NCI-H2029 treated with DMSO at 0.1 percent for 48 hours (cell line): ENCODE measurements around the gene NUP98.
"Not testable (repeated sequence)": the region's sequence is repeated elsewhere in the genome, so short reads cannot be mapped to it uniquely, and the experiment has no call there.

Experiments
- DNase-seq: peaks from one replicate; lab custom pipeline; 2025; lab: John Stamatoyannopoulos, UW

Gene NUP98

DNA sequence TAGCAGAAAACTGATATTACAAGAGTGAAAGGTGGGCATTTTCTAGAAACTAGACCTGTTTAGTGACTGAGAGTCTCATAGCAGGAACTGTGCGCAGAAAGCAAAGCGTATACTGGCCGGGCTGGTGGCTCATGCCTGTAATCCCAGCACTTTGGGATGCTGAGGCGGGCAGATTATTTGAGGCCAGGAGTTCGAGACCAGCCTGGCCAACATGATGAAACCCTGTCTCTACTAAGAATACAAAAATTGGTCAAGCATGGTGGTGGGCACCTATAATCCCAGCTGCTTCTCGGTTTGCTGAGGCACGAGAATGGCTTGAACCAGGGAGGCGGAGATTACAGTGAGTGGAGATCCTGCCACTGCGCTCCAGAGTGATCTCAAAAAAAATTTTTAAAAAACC is 1.8 kb upstream of the NUP98 start:
- no peak for DNase-seq

DNA sequence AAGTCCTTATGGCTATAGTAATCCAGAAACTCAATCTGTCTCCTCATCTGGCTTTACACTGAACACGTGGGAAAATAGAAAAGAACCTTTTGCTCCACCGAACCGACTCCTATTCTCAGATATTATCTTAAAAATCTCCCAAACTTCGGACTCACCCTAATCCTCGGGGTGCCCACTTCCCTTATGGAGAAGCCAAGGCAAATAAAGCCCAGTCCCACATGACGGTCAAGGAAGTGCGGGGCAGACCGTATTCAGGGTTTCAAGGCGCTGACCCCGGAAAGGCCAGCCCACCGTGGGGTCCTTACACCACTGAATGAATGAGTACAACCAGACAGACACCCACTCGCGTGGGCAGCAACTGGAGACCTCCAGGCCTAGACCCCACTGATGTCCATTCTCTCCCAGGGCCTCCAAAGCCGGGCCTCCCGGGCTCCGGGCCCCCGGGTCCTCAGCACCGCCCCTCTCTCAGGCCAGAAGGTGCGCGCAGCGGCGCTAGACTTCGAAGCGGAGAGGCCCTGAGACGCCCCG is 489 bp downstream of the NUP98 start:
- DNase-seq, result no peak

GRCh38 chr11:3796346-3796745 is 1.0 kb downstream of the NUP98 start:
- no peak for DNase-seq

DNA sequence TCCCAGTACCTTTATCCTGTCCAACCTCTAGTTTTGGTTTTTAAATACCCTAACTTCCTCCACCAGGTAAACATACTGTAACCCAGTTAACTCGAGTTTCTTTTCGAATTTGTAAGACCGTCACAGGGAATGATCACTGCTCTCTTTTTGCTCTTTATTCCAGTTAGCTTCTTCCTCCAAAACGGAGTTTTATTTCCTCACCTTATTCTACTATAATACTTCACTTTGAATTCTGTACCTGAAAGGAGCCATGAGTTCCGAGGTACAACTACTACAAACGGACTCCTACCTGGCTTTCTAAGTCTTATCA is 1.4 kb downstream of the NUP98 start:
- DNase-seq, result no peak

- DNase-seq, result no peak
These were observed 2.0 kb downstream of the NUP98 start for GRCh38 chr11:3795131-3796001.

DNA sequence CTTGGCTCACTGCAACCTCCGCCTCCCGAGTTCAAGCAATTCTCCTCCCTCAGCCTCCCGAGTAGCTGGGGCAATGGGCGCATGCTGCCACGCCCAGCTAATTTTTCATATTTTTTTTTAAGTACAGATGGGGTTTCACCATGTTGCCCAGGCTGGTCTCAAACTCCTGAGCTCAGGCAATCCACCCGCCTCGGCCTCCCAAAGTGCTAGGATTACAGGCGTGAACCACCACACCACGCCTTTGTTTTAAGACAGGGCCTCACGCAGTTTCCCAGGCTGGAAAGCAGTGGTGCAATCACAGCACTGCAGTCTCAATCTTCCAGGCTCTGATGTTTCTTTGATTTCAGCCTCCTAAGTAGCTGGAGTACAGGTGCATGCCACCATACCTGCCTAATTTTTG is 3.0 kb downstream of the NUP98 start:
- not testable (repeated sequence) for DNase-seq

DNA sequence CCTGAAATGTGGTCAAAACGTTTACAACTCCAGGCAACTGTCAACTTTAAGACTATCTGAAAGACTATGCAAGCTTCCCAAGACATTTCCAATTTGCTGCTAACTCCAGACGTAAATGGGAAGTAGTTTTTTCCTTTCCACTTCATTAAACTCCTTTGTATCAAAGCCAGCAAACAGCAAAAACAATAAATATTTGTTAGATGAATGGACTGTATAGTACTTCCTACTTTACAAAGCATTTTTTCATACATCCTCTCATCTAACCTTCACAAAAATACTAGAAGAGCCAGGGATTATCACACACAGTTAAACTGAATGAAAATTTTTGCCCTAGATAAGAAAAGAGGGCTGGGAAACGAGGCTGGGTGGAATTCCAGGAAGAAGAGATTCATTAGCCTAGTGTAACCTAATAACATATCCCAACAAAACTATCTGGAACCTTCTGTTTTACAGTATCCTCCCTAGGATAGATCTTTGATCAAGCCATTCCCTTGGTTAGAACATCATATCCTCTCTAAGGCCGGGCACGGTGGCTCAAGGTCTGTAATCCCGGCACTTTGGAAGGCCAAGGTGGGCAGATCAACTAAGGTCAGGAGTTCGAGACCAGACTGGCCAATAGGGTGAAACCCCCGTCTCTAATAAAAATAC is 10.4 kb downstream of the NUP98 start:
- DNase-seq, result no peak

DNA sequence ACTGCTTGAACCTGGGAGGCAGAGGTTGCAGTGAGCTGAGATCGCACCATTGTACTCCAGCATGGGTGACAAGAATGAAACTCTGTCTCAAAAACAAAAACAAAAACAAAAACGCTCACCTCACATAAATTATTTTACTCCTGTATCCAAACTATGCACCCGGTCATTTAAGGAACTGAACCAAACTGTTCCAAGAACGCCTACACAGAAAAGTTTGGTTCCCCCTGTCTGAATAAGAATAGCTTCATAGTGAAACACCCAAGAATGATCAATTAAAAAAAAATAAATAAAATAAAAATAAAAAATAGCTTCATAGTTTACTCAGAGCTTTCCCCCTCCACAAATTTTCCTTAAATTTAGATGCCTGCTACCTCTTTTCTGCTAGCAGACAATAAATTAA is 13.7 kb downstream of the NUP98 start:
- no peak for DNase-seq

DNA sequence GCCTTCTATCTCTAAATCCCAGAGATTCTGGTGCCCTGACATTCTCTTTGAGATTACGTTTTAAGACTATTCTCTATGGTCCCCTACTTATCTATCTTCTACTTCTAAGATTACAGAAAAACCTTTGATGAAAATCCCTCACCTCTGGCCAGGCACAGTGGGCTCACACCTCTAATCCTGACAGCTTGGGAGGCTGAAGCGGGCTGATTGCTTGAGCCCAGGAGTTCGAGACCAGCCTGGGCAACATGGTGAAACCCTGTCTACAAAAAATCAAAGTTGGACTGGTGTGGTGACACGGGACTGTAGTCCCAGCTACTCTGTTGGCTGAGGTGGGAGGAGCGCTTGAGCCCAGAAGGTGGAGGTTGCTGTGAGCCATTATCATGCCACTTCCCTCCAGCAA is 14.4 kb downstream of the NUP98 start:
- no peak for DNase-seq

- no peak for DNase-seq
These were observed 15.9 kb downstream of the NUP98 start for GRCh38 chr11:3781423-3781822.

DNA sequence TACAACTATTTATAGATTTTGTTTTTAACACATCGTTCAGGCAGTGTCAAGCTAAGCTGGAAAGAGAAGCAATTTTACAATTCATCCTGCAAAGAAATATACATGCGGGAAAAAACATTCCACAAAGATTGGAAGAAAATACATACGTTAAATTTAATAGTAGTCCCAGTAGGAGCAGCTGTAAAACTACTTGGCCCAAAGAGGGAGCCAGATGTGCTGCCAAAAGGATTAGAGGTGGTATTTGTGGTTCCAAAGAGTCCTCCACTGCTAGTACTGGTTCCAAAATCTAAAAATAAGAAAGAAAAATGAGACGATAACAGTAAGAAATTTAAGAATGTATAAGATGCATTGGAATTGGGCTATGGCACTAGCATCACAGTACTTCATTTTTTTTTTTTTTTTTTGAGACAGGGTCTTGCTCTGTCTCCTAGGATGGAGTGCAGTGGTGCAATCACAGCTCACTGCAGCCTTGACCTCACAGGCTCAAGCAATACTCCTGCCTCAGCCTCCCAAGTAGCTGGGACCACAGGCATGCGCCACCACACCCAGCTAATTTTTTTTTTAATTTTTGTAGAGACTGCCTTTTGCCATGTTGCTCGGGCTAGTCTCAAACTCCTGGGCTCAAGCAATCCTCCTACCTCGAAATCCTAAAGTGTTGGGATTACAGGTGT is 21.5 kb downstream of the NUP98 start:
- DNase-seq, result no peak

GRCh38 chr11:3773180-3773579 is 24.2 kb downstream of the NUP98 start:
- DNase-seq, result no peak

GRCh38 chr11:3767536-3767935 is 29.8 kb downstream of the NUP98 start:
- no peak for DNase-seq

DNA sequence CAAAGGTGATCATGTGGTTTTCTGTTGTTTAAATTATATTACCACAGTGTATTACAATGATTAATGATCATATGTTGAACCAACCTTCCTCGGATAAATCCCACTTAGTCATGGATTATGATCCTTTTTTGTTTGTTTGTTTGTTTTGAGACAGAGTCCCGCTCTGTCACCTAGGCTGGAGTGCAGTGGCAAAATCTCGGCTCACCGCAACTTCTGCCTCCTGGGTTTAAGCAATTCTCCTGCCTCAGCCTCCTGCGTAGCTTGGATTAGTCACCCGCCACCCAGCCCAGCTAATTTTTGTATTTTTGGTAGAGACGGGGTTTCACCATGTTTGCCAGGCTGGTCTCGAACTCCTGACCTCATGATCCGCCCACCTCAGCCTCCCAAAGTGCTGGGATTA is 30.5 kb downstream of the NUP98 start:
- DNase-seq, result not testable (repeated sequence)

GRCh38 chr11:3764266-3764665 is 33.1 kb downstream of the NUP98 start:
- DNase-seq, result no peak

DNA sequence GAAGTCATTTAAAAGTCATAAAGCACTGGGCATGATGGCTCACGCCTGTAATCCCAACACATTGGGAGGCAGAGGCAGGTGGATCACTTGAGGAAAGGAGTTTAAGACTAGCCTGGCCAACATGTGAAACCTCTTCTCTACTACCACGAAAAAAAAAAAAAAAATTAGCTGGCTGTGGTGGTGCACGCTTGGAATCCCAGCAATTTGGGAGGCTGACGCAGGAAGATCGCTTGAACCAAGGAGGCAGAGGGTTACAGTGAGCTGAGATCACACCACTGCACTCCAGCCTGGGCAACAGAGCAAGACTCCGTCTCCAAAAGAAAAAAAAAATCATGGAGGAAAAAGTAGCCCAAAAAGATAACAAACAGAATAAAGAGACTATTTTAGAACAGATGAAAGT is 42.2 kb downstream of the NUP98 start:
- no peak for DNase-seq

GRCh38 chr11:3753110-3753509 is 44.2 kb downstream of the NUP98 start:
- no peak for DNase-seq

DNA sequence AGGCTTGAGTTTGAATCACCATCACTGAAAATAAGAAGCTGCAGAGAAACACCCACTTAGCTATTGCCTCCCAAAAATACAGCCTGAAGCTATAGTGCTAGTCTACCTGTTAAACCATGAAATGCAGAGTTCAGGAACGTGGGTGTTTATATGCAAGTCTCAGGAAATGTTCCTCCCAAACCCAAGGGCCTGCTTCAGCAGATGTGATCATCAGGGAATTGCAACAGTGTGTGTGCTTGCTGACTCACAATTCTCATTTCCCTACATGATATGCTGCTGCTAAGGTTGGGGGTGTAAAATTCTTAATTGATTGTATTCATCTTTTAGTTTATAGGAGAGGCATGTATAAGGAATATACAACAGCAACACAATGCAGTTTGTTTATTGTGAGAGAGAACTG is 49.6 kb downstream of the NUP98 start:
- no peak for DNase-seq

- DNase-seq, result peak; percentile 67
These were observed 52.2 kb downstream of the NUP98 start for GRCh38 chr11:3745161-3745560.

- DNase-seq, result no peak
These were observed 58.6 kb downstream of the NUP98 start for GRCh38 chr11:3738723-3739122.

- no peak for DNase-seq
These were observed 59.1 kb downstream of the NUP98 start for GRCh38 chr11:3738241-3738640.

DNA sequence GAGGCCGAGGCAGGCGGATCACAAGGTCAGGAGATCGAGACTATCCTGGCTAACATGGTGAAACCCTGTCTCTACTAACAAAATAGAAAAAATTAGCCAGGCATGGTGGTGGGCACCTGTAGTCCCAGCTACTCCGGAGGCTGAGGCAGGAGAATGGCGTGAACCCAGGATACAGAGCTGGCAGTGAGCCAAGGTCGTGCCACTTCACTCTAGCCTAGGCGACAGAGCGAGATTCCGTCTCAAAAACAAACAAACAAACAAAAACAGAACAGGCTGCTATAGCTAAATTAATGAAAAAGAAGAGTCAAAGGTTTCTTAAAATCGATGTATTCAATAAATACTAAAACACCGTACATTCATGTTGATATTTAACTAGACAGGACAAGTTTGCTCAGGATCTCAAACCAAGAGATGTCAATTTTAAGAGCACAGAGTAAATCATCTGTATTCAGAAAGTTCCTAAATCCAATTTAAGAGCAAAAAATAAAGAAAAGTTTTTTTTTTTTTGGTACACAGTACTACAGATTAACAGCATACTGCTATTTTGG is 59.9 kb downstream of the NUP98 start:
- no peak for DNase-seq

GRCh38 chr11:3736816-3737215 is 60.5 kb downstream of the NUP98 start:
- no peak for DNase-seq
